Endothelial cell of umbilical vein (primary cell): ENCODE results near the gene MACF1.

Source experiments
- CTCF ChIP-seq, 2 donors: IDR thresholded peaks; 1 replicate in 1 of 2; 2 replicates in 1 of 2; pipeline ENCODE4 v1.5.1; 2011; ENCODE audit warnings: low read length in 2 of 2, mild to moderate bottlenecking in 2 of 2, moderate library complexity in 2 of 2, control low read depth in 1 of 2, inconsistent platforms in 1 of 2, low read depth in 1 of 2; ENCODE audit not compliant: insufficient read depth in 1 of 2; ENCODE audit errors: extremely low read depth in 1 of 2
- EZH2 ChIP-seq: IDR thresholded peaks from 2 replicates; pipeline ENCODE4 v1.6.1; 2012; ENCODE audit warnings: borderline replicate concordance, low read depth, mild to moderate bottlenecking, moderate library complexity, low read length, inconsistent platforms; ENCODE audit not compliant: severe bottlenecking
- FOS ChIP-seq: IDR thresholded peaks from 2 replicates; pipeline ENCODE4 v1.6.1; 2011; ENCODE audit warnings: mild to moderate bottlenecking, low read length, moderate library complexity, borderline replicate concordance; ENCODE audit not compliant: insufficient read depth
- GATA2 ChIP-seq: IDR thresholded peaks from 2 replicates; pipeline ENCODE4 v1.7.0; 2011; ENCODE audit warnings: low read depth, mild to moderate bottlenecking, moderate library complexity, mixed read lengths, low read length; ENCODE audit not compliant: insufficient read length, insufficient read depth
- JUN ChIP-seq: IDR thresholded peaks from 2 replicates; pipeline ENCODE4 v1.6.1; 2011; ENCODE audit warnings: borderline replicate concordance, low read depth; ENCODE audit not compliant: insufficient read length, insufficient read depth
- MAX ChIP-seq: IDR thresholded peaks from 2 replicates; pipeline ENCODE4 v1.6.1; 2011; ENCODE audit not compliant: insufficient read depth, insufficient read length
- MYC ChIP-seq: IDR thresholded peaks from one replicate; pipeline ENCODE4 v1.6.1; 2011; ENCODE audit warnings: mild to moderate bottlenecking, low read depth, low read length
- POLR2A ChIP-seq: IDR thresholded peaks from 2 replicates; pipeline ENCODE4 v1.6.1; 2012; ENCODE audit warnings: low read depth, mild to moderate bottlenecking, control low read depth, low read length
- POLR2AphosphoS5 ChIP-seq: IDR thresholded peaks from 2 replicates; pipeline ENCODE4 v1.6.1; 2012; ENCODE audit warnings: low read depth, mild to moderate bottlenecking, control low read depth, low read length, moderate library complexity; ENCODE audit not compliant: insufficient read depth

GRCh38 chr1:39470040-39470439, 265.5 kb downstream of the MACF1 start:
- TF ChIP-seq CTCF (IDR thresholded peaks at IDR 0.05; ENCODE audit: extremely low read depth in 1 of 2, insufficient read depth in 1 of 2, low read depth in 1 of 2, low read length in 2 of 2) (no peak), EZH2 (no peak), FOS (no peak), POLR2AphosphoS5 (no peak), POLR2A (no peak), JUN (no peak), MAX (no peak), MYC (no peak), GATA2 (no peak)
